Suppressor macrophage treated with lipopolysaccharide for 4 hours (primary cell): Measurements from ENCODE around the gene CPVL.

Source experiments
- DNase-seq: peaks from one replicate; pipeline ENCODE4 v3.0.0-alpha.2; 2020

CPVL gene

GRCh38 chr7:29090151-29090805, 56.1 kb downstream of the CPVL start:
- DNase-seq, result no peak

- no peak for DNase-seq
Measured at GRCh38 chr7:29087840-29088170, 58.5 kb downstream of the CPVL start.

- DNase-seq, result no peak
Measured at GRCh38 chr7:29086545-29086944, 59.8 kb downstream of the CPVL start.

GRCh38 chr7:29084832-29085231, 61.5 kb downstream of the CPVL start:
- DNase-seq, result peak; percentile 88

- peak; percentile 15 for DNase-seq
Measured at GRCh38 chr7:29080803-29081202, 65.5 kb downstream of the CPVL start.

GRCh38 chr7:29078311-29079260, 67.8 kb downstream of the CPVL start:
- no peak for DNase-seq

GRCh38 chr7:29077854-29078253, 68.5 kb downstream of the CPVL start:
- DNase-seq, result no peak

- no peak for DNase-seq
Measured at GRCh38 chr7:29077176-29077575, 69.2 kb downstream of the CPVL start.

- DNase-seq, result no peak
Measured at GRCh38 chr7:29076631-29077030, 69.7 kb downstream of the CPVL start.

GRCh38 chr7:29075606-29076005, 70.7 kb downstream of the CPVL start:
- DNase-seq, result no peak

GRCh38 chr7:29071203-29071874, 75.0 kb downstream of the CPVL start:
- DNase-seq, result no peak

GRCh38 chr7:29066641-29067040, 79.7 kb downstream of the CPVL start:
- no peak for DNase-seq

- DNase-seq, result no peak
Measured at GRCh38 chr7:29065181-29065857, 81.0 kb downstream of the CPVL start.

GRCh38 chr7:29063872-29064271, 82.5 kb downstream of the CPVL start:
- no peak for DNase-seq

- DNase-seq, result no peak
Measured at GRCh38 chr7:29063236-29063635, 83.1 kb downstream of the CPVL start.

- DNase-seq, result peak; percentile 44
Measured at GRCh38 chr7:29053105-29053872, 93.0 kb downstream of the CPVL start.

- DNase-seq, result no peak
Measured at GRCh38 chr7:29046978-29047377, 99.4 kb downstream of the CPVL start.

- DNase-seq, result peak; percentile 33
Measured at GRCh38 chr7:29045258-29046086, 100.9 kb downstream of the CPVL start.

GRCh38 chr7:29044554-29044953, 101.8 kb downstream of the CPVL start:
- no peak for DNase-seq

- peak; percentile 53 for DNase-seq
Measured at GRCh38 chr7:29043576-29043975, 102.8 kb downstream of the CPVL start.

GRCh38 chr7:29042824-29043231, 103.5 kb downstream of the CPVL start:
- DNase-seq, result no peak
